Measurements from ENCODE around the gene SMURF1. TPM values are rescaled to one million over a fixed set of nuclear protein-coding genes. Genes with fewer than 3 reads are reported as not detected.
"Not testable (repeated sequence)": the region's sequence is repeated elsewhere in the genome, so short reads cannot be mapped to it uniquely, and the experiment has no call there.

Gene SMURF1
- total RNA-seq (2014; rRNA removed; shearing (Covaris generic)), result 14.5 and 15.9 TPM in 2 replicates

GRCh38 chr7:99143853-99144672 lies at the start of gene SMURF1:
SMURF1 (minus strand) TSS chr7:99144108; CDS start chr7:99143780, 328 bp downstream.
- peak; percentile 70 for DNase-seq (ENCODE audit: low read depth)

- DNase-seq (ENCODE audit: low read depth), result no peak
These were observed 48.1 kb upstream of the SMURF1 start for GRCh38 chr7:99191869-99192596.

DNA sequence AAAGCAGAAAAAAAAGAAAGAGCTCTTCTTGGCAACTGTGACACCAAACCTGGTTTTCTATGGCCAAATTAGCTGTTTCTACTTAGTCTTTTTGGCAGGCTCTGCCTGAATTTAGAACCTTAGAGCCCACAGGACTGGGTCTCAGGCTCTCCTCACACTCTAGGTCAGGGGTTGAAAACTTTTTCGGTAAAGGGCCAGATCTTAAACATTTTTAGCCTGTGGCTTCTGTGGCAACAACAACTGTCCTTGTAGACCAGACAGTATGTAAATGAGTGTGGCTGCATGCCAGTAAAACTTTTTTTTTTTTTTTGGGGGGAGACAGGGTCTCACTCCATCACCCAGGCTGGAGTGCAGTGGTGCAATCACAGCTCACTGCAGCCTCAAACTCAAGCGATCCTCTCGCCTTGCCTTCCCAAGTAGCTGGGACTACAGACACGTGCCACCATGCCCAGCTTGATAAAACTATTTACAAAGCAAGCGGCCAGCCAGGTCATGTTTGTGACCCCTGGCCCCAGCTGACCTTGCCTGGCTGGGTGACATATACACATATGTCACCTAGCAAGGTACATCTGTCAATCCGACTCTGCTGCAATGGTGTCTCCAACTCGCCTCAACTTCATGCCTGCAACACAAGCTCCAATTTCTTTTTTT lies 46.6 kb upstream of the SMURF1 start:
- no peak for DNase-seq (ENCODE audit: low read depth)

GRCh38 chr7:99189222-99189621 lies 45.3 kb upstream of the SMURF1 start:
- no peak for DNase-seq (ENCODE audit: low read depth)

DNA sequence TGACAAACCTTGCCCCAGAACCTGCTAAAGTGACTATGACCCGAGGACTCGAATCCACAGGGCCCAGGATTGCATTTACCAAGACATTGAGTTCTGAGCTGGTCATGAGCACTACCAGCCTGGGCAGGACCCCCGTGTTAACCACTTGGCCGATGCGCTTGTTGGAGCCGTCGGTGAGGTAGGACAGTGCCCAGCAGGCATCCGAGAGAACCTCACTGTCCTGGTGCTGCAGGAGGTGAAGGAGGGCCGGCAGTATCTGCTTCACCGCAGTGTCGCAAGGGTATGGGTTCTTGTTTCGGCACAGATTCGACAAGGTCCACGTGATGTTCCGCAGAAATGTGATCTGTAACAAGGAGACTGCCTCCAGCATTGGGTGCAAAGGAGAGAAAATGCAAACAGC lies 44.3 kb upstream of the SMURF1 start:
- no peak for DNase-seq (ENCODE audit: low read depth)

- DNase-seq (ENCODE audit: low read depth), result no peak
These were observed 40.8 kb upstream of the SMURF1 start for GRCh38 chr7:99184532-99185218.

DNA sequence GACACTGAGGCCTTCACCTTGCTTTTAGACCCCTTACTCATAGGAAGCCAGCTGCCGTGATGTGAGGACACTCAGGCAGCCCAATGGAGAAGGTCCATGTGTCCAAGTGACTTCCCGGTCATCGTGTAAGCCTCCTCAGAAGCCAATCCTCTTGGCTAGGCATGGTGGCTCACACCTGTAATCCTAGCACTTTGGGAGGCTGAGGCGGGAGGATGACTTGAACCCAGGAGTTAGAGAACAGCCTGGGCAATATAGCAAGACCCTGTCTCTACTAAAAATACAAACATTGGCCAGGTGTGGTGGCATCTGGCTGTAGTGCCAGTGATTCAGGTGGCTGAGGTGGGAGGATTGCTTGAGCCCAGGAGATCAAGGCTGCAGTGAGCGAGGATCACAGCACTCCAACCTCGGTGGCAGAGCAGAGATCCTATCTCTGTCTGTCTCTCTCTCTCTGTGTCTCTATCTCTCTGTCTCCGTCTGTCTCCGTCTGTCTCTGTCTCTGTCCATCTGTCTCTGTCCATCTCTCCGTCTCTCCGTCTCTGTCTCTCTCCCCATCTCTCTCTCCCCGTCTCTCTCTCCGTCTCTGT lies 36.3 kb upstream of the SMURF1 start:
- DNase-seq (ENCODE audit: low read depth), result no peak

GRCh38 chr7:99177165-99177564 lies 33.3 kb upstream of the SMURF1 start:
- no peak for DNase-seq (ENCODE audit: low read depth)

DNA sequence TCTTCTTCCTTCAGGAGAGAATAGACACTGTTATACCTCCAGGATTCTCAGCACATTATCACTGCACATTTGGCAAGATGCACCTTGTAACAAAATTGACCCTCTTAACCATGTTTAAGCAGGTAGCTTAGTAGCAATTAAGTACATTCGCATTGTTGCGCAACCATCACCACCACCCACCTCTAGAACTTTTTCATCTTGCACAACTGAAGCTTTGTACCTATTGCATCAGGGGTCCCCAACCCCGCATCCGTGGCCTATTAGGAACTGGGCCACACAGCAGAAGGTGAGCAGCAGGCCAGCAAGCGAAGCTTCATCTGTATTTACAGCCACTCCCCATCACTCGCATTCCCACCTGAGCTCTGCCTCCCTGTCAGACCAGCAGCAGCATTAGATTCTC lies 29.9 kb upstream of the SMURF1 start:
- no peak for DNase-seq (ENCODE audit: low read depth)

DNA sequence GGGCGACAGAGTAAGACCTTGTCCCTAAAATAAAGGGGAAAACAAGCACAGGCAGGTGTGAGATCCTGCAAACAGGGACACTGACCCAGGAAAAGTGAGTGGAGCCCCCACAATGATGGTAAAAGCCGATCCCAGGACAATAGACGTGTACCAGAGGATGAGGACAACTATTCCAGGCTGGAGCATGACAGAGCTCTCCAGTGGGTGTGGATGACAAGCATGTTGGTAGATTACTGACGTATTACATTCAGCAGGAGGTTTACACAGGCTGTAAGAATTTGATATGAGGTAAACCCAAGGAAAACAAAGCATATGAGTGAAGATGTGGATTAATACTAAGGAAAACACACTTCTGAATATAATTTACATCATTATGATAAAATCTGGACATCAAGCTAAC lies 27.8 kb upstream of the SMURF1 start:
- no peak for DNase-seq (ENCODE audit: low read depth)

- DNase-seq (ENCODE audit: low read depth), result no peak
These were observed 26.8 kb upstream of the SMURF1 start for GRCh38 chr7:99170730-99171074.

GRCh38 chr7:99170065-99170729 lies 26.3 kb upstream of the SMURF1 start:
- DNase-seq (ENCODE audit: low read depth), result no peak

GRCh38 chr7:99167072-99167471 lies 23.2 kb upstream of the SMURF1 start:
- DNase-seq (ENCODE audit: low read depth), result no peak

DNA sequence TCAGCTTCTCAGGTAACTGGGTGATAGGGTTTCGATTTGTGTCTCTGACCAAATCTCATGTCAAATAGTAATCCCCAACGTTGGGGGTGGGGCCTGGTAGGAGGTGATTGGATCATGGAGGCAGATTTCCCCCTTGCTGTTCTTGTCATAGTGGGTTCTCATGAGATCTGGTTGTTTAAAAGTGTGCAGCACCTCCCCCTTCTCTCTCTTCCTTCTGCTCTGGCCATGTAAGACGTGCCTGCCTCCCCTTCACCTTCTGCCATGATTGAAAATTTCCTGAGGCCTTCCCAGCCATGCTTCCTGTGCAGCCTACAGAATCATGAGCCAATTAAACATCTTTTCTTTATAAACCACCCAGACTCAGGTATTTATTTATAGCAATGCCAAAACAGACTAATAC lies 21.9 kb upstream of the SMURF1 start:
- no peak for DNase-seq (ENCODE audit: low read depth)

GRCh38 chr7:99163669-99164068 lies 19.8 kb upstream of the SMURF1 start:
- DNase-seq (ENCODE audit: low read depth), result not testable (repeated sequence)

DNA sequence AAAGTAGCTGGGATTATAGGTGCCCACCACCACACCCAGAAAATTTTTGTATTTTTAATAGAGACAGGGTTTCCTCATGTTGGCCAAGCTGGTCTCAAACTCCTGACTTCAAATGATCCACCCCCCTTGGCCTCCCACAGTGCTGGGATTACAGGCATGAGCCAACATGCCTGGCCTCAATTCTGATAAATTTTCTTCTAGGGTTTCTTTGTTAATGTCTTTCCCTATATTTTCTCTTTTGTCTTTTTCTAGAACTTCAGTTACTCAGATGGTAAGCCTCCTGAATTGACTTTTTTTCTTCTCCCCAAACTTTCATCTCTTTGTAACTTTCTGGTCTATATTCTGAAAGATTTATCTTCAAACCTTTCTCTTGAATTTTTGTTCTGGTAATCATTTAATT lies 12.7 kb upstream of the SMURF1 start:
- no peak for DNase-seq (ENCODE audit: low read depth)

DNA sequence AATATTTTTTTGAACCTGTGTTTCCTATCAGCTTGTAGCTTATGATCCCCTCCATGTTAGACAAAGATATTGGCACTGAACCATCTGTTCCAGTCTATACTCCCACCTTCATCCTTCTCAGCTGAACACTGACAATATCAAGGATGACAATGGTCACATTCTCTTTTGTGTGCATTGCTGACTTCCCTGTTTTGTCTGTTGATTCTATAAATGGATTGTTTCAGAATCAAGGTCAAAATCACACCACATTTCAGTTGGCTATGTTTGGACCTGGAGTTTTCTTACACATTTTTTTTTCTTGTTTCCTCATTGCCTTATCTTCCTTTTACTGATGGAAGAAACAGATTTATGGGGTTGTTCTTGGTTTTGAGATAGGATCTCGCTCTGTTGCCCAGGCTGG lies 11.3 kb upstream of the SMURF1 start:
- DNase-seq (ENCODE audit: low read depth), result no peak

- DNase-seq (ENCODE audit: low read depth), result no peak
These were observed 3.1 kb upstream of the SMURF1 start for GRCh38 chr7:99146979-99147378.

GRCh38 chr7:99143521-99143852 lies 421 bp downstream of the SMURF1 start:
- no peak for DNase-seq (ENCODE audit: low read depth)

GRCh38 chr7:99142727-99143520 lies 984 bp downstream of the SMURF1 start:
- DNase-seq (ENCODE audit: low read depth), result peak; percentile 91

Measured in RPMI7951 (cell line).